Frontal cortex (tissue), 4 donors: ENCODE measurements around the gene ARNT2. TPM values are rescaled to one million over a fixed set of nuclear protein-coding genes. Genes with fewer than 3 reads are reported as not detected.

Experiments used
- DNase-seq, 2 donors: peaks; one replicate each; pipeline ENCODE4 v3.0.0; 2012; ENCODE audit warnings: low spot score in 2 of 2
- FAIRE-seq: peaks from 2 replicates; lab custom pipeline; 2012; peaks lifted over from hg19 to GRCh38; lab: Jason Lieb, UNC
- total RNA-seq: library from RNA; depleted of rRNA; stranded (reverse); fragments of >200 nt; gene quantifications from one replicate; pipeline ENCODE4 v1.2.3, GENCODE V29; 2014
- donor health status: control.
- donor health status: control.
- donor health status: control.

The ARNT2 gene
- total RNA-seq, 1 donor from 2014 or later = 43.2 TPM

- DNase-seq = no peak
- no peak for FAIRE-seq
These were observed 79.6 kb downstream of the ARNT2 start for GRCh38 chr15:80483725-80484161.

DNA sequence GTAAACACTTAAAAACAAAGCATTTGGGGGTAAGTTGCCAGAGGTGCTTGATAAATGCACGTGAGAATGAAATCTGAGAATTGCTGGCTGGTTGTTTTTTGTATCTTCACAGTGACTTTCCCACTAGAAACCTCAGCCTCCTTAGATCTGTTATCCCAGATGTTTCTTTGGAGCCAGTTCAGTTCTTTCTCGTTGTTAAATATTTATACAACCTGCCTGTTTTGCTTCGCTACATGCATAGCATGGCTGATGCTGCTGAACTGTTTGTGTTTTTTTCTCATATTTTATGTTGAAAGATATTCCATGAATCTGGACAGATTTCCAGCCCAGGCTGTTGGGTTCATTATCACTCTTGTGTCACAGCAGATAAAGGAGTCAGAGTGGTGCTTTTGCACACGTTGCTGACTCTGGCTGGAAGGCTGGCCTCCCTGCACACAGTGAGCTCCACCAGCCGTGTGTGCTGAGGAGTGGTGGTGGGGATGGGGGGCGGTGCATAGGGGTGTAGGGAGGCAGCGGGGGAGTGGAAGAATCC lies 80.2 kb downstream of the ARNT2 start:
- FAIRE-seq (no peak), DNase-seq (no peak)

- FAIRE-seq (no peak), DNase-seq (no peak)
These were observed 81.4 kb downstream of the ARNT2 start for GRCh38 chr15:80485370-80486164.

- DNase-seq (no peak), FAIRE-seq (no peak)
These were observed 83.7 kb downstream of the ARNT2 start for GRCh38 chr15:80487839-80488390.

DNA sequence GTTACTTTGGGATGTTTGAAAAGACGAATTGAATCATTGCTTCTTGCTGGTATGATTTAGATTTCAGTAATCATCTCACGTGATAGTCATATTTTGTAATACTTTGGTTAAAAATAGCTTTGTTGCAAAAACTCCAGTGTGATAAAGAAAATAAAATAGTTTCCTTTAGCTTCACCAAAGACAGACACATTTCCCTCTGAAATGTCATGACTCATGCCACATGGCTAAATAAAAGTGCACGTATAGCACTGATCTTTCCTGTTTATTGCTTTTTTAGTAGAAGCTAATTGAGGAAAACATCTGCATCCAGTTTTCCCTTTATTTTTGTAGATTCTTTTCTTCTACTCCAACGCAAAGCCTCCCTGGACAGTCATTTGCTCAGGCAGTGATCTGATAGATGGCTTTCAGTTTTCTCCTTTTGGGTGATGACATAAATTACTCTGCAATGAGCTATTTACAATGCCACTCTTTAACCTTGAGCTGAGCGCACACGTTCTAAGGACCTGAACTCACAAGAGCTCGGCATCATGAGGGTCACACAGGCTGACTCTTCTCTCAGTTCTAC lies 84.9 kb downstream of the ARNT2 start:
- no peak for FAIRE-seq

DNA sequence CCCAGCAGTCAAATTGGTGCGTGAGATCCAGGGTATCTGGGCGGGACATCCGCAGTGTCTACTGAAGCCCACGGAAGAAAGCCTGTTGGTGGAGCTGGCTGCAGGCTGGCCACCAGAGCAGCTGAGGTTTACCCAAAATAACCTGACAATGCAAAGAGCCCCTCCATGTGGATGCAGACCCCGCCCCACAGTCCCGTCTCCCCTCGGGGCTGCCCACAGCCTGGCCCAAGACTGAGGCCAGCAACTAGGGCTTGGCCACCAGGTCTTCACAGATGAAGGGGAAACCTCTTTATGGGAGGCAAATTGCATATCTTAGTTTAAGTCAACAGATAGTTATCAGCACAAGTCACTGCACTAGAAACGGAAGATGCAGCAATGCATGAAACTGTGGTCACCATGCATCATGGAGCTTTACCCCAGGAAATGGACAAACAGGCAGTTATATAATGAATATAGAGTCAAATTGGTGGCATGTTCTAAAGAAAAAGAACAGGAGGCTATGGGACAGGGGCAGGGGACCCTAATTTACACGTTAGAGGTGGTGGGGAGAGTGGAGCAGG lies 86.3 kb downstream of the ARNT2 start:
- FAIRE-seq (no peak), DNase-seq (no peak)

More for the DNA sequence above, 84.9 kb downstream of the ARNT2 start:
- no peak for DNase-seq

DNA sequence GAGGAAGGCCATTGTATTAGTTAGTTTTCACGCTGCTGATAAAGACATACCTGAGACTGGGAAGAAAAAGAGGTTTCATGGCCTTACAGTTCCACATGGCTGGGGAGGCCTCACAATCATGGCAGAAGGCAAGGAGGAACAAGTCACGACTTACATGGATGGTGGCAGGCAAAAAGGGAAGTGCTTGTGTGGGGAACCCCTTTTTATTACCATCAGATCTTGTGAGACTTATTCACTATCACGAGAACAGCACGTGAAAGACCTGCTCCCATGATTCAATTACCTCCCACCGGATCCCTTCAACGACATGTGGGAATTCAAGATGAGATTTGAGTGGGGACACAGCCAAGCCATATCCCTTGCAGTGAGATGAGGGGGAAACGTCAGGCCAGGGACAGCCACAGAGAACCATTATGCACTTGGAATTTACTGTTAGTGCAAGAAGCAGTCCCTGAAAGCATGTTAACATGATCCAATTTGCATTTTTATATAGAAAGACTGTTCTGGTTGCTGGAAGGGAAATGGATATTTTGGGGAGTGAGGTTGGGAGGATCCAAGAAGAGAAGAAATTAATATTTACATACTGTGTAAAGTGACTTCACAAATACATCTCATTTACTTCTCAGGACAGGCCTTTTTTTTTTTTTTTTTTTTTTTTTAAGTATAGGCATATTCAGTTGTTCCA lies 87.1 kb downstream of the ARNT2 start:
- no peak for FAIRE-seq
- no peak for DNase-seq

GRCh38 chr15:80492409-80492808 lies 88.2 kb downstream of the ARNT2 start:
- no peak for FAIRE-seq
- no peak for DNase-seq

- FAIRE-seq (no peak), DNase-seq (no peak)
These were observed 88.7 kb downstream of the ARNT2 start for GRCh38 chr15:80492874-80493273.

- DNase-seq = no peak
- FAIRE-seq = no peak
These were observed 90.2 kb downstream of the ARNT2 start for GRCh38 chr15:80494351-80494751.

DNA sequence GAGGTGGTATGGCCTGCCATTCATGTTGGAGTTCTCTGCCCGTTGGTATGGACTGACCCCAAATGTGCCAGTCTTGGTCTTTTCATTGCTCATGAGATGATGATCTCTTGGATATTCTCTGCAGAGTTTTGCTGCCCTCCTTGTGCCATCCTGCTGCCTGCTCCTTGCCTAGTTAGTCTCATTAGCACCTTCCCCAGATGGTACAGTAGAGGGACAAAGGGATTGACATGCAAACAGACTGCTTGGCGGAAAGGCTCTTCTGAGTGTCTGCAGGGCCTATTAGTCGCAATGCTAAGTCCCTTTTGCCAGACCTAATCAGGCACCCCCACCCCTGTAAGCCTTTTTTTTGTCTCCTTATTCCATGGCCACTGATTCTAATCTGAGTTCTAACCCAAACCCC lies 90.6 kb downstream of the ARNT2 start:
- no peak for FAIRE-seq

DNA sequence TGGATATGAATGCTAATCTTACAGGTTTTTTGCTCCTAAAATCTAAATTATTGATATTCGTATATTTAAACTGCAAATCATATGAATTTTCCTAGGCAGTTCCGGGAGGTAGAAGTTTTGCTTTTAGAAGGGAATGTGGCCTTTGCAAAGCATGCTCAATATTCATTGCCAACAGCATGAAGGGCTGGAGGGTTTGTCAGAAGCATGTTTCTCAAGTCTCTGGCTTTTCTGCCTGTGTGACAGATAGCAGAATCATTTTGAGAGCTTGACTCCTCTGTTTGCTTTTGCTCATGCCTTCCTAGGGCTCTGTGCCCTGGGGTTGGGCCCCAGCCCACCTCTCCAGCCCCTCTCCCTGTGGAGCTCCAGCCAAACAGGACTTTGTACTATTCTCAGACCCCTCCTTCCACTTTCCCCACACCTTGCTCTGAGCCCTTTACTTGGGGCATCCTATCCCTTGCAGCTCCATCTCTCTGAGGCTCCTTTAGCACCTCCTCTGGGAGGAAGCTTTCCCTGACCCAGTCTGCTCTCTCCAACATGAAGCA lies 91.3 kb downstream of the ARNT2 start:
- FAIRE-seq = no peak
- no peak for DNase-seq

More for the DNA sequence above, 90.6 kb downstream of the ARNT2 start:
- DNase-seq = no peak

GRCh38 chr15:80496096-80496495 lies 91.9 kb downstream of the ARNT2 start:
- FAIRE-seq (no peak), DNase-seq (no peak)

- no peak for DNase-seq
- FAIRE-seq = no peak
These were observed 93.0 kb downstream of the ARNT2 start for GRCh38 chr15:80497221-80497620.

DNA sequence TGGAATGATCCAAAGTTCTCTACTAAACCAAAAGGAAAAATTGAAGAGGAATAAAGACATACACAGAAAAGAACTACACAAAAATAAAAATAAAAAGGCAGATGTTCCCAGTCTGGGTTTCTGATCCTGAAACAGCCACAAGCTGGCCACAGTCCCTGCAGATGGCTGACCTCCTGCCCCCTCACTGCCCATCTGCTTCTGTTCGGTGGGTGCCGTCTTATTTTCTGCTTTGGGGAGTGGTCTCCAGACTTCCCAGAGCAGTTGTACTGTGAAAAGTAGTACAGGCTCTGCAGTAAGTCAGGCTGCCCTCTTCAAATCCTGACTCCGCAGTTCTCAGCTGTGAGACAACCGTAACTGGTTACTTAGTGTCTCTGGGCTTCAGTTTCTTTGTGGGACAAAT lies 94.5 kb downstream of the ARNT2 start:
- DNase-seq = no peak

DNA sequence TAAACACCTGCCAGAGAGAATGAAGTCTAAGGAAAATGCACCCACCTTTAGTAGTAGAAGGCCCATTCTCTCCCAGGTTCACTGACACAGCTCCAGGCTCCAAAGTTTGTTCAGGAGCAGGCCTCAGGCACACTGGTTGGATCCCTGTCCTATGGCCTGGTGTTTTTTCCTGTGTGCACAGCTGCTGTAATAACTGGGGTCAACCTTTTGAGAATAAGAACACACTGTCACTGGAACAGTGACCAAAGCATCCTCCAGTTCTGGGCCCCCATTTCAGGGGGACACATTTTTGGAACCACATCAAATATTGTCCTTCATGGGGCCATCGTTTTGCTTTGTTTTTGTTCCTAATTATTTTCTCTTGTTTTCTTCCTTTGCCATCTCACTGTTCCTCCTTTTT lies 95.8 kb downstream of the ARNT2 start:
- no peak for DNase-seq
- FAIRE-seq = no peak

More for the DNA sequence above, 94.5 kb downstream of the ARNT2 start:
- FAIRE-seq = no peak

DNA sequence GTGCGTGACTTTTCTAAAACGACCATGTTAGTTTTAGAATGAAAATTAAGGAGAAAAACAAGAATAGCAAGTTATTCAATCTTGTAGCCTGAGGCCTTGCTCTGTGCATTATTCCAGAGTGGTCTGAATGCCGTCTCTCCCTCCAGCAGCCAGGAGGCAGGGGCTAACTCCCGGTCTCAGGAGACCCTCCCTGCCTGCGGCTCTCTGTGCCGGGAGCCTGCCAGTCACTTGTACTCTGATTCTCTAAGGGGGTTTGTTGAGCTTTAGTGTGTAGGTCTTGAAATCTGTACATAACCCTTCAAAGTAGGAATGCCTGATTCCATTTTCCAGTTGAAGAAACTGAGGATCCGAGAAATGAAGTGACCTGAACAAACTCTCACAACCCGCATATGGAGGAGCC lies 97.3 kb downstream of the ARNT2 start:
- no peak for FAIRE-seq
- no peak for DNase-seq

GRCh38 chr15:80502782-80503181 lies 98.6 kb downstream of the ARNT2 start:
- FAIRE-seq (no peak), DNase-seq (no peak)

DNA sequence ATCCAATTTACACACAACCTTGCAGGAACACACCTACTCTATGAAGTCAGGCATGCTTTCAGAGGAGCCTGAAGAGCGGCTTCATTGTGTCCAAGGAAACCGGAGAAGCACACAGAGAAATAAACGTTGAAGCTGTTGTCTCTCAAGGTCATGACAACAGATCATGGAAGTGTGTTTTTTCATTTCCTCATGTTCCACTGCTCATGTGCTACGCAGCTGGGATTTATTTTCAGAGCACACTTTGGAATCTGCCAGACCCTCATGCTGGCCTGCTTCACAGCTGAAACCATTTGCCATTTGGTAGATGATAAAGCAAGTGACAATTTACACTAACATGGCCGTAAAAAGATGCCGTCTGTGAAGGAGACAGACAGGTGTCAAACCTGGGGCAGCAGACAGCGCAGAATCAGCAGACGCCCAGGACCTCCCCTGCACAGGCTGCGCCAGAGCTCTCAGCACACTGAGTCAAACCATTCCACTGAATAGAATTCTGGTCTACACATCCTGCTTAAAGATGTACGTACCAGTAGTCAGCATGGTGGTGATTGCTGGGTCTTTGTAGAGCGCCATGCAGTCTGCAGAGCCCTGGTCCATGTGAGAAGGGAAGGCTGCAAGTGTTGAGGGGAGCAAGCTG lies 99.3 kb downstream of the ARNT2 start:
- no peak for FAIRE-seq

More for the DNA sequence above, 99.3 kb downstream of the ARNT2 start:
- no peak for DNase-seq
